GM03348 (cell line): ENCODE data around the gene LSM14B.
A peak's percentile ranks its signal among the peaks of the same experiment; 100 is the strongest.
"Not testable (repeated sequence)": the region's sequence is repeated elsewhere in the genome, so short reads cannot be mapped to it uniquely, and the experiment has no call there.

Source experiments
- DNase-seq: peaks from one replicate; pipeline ENCODE4 v3.0.0; 2012; ENCODE audit warnings: low spot score

Gene LSM14B

DNA sequence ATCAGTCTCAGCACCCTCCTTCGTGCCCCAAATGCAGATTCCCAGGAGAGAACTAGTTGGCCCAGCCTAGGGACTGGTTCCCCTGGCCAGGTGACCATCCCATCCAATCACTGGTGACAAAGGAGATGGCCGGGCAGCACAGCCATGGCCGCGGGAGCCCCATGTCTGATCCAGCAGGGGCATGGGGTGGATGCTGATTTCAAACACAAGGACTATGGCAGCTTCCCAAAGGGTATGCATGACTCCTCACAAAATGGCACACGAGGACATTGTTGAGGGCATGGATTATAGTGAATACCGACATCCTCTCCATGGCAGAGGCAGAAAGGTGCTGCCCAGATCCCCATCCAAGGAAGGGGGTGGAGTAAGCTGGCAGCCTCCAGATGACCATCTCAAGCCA lies 9.9 kb upstream of the LSM14B start:
- no peak for DNase-seq

DNA sequence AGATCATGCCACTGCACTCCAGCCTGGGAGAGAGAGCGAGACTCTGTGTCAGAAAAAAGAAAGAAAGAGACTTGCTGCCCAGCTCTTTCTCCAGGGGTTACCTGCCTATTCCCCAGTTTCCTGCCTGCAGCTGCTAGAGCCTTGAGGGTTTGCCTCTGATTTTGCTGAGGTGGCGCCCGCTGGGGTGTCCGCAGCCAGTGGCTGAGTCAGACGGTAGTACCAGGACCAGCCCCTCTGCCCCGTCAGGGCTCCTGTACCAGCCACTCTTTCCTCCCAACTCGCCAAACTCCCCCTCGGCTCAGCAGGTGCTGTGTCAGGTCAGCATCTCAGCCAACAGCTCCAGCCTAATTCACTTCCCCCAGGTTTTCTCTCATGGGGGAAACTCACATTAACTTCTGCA lies 7.4 kb upstream of the LSM14B start:
- no peak for DNase-seq

DNA sequence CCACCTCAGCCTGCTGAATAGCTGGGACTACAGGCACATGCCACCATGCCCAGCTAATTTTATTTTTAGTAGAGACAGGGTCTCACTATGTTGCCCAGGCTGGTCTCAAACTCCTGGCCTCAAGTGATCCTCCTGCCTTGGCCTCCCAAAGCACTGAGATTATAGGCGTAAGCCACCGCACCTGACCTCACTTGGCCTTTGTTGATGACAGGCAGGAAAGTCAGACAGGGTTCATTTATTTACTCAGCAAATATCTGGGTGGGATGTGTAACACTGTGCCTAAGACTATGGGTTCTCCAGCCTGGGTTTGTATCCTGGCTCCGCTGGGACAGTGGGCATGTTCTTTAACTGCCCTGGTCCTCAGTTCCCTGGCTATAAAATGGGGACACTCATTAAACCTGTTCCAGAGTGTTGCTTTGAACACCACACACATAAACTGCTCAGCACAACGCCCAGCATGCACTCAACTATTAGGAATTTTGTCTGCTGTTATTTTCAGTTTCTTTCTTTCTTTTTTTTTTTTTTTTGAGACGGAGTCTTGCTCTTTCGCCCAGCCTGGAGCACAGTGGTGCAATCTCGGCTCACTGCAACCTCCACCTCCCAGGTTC lies 6.4 kb upstream of the LSM14B start:
- not testable (repeated sequence) for DNase-seq

DNA sequence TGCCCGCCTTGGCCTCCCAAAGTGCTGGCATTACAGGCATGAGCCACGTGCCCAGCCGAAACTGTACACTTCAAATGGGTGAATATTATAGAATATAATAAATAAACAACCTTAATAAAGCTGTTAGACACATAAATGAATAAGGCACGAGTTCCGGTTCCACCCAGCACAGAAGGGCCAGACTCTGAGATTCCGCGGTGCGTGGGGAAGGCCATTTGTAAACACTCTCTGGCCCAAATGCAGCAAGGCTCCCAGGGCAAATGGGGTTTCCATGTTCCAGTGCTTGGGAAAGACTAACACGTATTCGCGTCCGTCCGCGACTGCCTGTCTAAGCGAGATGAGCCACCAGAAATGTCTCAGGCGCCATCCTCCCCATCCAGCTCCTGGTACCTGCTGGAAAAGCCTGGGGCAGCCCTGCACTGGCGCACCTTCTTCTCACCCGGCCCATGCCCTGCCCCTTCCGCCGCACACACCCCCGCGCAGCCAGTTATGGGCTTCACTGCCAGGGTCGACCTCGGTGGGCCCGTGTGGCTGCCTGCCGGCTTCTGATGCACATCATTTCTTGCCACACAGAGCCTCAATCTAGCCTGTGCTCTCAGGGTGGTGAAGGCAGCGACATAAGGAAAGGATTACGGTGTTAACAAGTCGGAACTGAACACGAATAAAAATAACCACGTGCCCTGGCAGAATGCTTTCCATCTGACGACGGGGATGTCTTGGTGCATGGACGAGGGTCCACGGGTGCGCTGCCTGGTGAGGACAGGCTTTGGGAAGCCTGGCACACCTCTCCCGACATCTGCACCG lies 5.5 kb upstream of the LSM14B start:
- DNase-seq = no peak

DNA sequence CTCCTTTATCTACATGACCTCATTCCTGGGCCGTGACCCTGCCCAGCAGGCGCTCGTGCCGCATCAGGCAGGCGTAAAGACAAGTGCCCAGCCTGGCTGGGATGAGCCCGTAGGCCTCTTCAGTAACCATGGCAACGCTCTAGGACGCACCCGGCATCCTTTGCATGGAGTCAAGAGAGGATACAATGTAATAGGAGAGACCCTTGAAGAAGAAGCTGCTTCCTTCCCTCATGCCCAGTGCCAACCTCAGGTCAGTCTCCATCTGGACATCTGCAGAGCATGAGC lies 5.0 kb upstream of the LSM14B start:
- DNase-seq = no peak

DNA sequence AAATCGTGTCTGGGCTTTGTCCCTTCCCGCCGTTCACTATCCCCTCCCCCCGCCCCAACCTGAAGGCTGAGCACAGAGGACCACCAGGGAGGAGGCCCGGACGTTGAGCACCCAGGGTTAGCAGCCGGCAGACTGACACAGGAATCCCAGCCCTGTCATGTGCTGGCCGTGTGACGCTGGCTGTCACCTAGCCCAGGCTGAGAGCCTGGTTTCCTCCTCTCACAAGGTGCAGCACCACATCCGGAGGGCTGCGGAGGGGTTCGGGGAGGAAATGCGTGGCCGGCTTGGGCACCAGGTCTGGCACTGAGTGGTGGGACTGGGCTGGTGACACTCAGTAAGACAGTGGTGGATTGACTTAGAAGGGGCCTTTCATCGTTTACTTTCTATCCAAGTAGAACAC lies 4.6 kb upstream of the LSM14B start:
- no peak for DNase-seq

DNA sequence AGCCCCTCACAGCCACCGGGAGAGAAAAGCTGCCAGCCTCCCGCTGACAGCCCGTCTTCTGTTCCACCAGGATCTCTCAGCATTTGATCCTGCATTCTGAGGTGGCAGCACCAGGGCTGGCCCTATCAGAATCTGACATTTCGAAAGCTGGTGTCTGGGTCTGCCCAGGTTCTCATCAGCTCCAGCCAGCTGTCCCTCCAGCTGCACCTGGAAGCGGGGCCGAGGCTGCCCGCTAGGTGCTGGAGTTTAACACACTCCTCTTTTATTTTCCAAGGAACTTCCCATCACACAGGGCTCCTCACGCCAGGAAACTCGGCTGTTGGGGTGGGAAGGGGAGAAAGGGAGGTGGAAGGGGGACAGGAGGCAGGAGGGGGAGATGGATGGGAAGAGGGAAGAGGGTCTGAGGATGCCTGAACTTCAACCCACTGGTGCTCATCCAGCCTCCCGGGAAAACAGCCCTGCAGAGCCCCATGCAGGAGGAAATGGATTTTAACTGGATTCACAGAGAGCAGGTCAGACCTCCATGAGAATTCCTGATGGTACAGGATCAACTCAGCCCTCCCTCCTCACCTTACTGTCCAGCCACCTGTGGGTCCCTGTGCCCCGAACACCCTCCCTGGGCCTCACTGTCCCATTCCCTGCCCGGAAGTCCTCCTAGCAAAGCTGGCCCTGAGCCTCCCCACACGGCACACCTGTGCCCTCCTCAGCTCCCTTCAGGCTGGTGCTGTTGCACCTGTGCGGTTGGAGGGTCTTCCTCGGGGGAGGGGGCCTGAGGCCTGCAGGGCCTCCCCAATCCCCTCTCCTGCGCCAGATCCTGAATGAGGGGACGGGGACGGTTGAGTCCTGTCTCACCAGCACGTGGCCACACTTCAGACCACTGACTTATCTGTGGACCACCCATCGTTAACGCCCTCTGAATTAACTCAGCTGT lies 3.9 kb upstream of the LSM14B start:
- no peak for DNase-seq

DNA sequence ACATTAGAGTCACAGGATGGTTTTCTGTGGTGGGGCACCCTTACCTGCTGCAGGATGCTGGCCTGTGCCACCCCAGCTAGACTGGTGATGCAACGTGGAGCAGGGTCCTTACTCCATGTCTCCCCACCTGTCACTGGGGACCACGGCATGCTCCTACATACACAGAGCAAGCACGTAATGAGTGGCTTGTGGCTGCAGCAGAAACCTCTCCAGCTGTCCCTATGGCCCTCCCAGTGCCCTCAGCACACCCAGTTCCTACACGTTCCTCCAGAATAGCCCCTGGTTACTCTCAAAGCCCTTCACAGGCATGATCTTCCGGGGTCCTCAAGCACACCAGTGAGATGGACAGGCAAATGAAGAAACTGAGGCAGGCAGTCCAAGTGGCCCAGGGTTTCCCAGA lies 3.2 kb upstream of the LSM14B start:
- no peak for DNase-seq

DNA sequence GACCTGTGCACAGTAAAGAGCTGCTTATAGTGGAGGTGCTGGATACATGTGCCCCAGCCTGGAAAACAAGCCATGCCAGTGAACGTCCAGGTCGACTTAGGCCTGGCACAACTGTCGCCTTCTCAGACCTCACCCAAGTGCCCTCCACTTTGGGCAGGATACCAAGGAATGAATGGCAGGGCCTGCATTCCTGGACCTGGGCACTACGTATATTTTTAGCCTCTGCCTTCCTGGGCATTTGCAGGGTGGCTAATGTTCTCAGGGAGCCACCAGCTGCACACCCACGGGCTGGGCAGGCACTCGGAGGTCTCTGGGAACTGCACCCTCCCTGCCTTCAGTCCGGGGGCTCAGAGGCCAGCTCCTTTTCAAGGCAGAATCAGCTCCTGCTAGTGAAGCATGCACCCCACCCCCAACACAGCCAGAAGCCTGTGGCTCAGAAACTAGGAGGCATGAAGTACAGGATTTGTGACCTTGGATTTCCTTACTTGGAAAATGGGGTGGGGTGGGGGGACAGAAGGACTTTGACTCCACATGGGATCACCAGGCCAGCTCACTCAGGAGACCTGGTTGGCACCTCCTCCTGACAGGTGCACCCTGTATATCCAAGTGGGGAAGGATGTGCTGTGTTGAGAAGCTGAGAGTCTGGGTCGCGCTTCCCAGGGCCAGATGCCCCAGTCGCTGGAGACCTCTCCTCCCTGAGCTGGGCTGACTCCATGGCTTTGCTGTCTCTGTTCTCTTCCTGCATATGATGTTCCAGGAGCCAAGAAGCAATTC lies 2.5 kb upstream of the LSM14B start:
- DNase-seq = no peak

DNA sequence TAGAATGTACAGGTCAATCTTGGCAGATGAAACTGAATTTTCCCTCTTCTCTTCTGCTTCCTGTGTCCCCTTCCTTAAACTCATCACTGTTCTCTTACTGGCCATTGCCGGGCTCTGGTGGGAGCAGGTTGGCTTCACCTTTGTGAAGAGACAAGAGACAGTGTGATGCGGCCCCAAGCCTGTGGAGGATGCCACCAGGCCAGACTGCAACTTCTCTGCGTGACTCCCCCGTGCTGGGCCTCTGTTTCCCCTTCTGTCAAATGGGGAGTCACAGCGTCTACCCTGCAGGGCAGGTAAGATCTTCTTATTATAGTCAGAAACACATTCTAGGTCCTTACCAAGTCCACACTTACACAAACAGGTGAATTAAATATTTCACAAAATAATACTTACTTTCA lies 1.9 kb upstream of the LSM14B start:
- no peak for DNase-seq

DNA sequence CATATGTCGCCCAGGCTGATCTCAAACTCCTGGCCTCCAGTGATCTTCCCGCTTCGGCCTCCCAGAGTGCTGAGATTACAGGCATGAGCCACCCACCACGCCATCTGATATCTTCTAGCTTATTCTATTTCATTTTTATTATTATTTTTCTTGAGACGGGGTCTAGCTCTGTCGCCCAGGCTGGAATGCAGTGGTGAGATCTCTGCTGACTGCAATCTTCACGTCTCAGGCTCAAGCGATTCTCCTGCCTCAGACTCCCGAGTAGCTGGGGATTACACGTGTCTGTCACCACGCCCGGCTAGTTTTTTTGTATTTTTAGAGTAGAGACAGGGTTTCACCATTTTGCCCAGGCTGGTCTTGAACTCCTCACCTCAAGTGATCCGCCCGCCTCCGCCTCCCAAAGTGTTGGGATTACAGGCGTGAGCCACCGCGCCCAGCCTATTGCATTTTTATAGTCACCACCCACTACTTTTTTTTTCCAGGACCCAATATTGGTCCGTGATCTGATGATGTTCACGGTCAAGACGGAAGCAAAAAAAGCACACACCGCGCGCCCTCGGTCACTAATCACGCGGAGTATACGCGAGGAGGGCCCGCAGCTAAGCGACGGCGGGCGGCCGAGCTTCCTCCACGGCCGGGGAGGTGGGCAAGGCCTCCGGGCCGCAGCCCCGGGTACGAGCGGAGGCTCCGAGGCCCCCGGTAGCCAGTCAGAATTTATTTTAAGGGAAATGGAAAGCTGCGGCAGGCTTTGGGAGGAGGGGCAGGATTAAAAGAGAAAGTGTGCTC lies 1.1 kb upstream of the LSM14B start:
- DNase-seq = no peak

DNA sequence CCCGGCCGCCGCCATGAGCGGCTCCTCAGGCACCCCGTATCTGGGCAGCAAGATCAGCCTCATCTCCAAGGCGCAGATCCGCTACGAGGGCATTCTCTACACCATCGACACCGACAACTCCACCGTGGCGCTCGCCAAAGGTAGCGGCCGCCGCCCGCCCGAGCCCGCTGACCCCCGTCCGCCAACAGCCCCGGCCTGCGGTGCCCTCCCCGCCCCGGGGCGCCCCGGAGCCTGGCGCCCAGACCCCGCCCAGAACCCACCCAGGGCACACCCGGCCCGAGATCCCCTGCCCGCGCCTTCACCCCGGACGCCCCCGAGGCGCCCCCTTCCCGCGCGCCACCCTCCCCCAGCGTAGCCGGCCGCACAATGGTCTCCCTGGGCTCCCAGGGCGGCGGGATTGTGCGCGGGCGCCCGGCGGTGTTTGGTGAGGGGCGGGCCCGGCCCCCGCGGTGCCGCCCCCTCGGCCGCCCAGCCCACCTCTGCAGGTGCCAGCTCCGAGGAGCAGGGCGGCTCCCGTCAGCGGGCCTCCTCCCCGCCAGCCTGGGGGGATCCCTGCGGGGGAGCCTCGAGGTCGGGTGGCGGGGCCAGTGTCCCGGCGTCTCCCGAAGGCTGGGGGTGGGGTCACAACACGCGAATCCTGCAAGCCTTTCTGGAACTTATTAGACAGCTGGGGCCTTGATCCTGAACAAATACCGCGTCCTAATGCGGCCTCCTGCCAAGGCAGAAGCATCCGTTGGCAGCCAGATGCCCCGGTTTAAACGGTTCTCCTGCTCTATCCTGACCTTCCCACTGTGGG lies 577 bp downstream of the LSM14B start:
- DNase-seq = peak; percentile 56

DNA sequence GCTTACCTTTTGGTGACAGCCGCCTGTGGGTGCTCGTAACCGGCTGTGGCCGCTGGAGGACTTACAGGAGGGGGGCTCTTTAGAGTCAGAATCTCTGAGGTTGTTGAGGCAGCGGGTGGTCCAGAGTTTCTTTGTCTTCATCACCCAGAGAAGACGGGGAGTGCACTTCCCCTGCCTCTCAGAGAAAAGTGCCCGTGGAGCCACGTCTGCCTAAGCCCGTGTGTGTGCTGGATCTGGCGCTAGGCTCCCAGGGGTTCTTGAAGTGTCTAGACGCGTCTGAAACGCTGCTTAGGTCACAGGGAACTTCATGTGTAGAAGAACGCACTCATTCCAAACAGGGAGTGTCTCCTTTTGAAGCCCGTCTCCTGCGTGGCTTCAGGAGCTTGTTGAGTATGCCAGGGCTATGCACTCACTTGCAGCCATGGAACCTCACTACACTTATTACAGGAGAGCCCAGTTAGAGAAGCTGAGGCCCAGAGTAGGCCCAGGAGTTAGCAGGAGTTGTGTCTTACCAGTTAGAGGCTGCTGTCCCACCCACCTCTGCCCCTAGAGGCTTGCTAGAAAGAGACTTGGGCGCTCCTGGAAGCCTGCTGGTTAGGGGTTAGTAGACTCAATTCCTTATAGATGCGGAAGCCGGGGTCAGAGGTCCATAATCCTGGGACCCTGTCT lies 1.3 kb downstream of the LSM14B start:
- DNase-seq = peak; percentile 30

DNA sequence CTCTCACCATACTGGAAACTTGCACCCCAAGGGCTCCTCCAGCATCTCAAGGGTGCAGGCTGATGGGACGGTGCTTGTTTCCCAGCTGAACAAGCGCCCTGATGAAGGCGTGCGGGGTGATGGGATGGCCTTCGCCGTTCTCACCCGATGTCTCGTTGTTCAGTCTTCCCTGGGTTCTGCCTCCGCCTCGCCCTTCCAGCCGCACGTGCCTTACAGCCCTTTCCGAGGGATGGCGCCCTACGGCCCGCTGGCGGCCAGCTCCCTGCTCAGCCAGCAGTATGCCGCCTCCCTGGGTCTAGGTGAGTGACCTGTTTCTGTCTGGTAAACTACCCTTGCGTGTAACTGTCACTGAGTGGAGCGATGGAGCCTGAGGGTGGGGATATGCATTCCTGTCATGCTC lies 3.9 kb downstream of the LSM14B start:
- DNase-seq = no peak

DNA sequence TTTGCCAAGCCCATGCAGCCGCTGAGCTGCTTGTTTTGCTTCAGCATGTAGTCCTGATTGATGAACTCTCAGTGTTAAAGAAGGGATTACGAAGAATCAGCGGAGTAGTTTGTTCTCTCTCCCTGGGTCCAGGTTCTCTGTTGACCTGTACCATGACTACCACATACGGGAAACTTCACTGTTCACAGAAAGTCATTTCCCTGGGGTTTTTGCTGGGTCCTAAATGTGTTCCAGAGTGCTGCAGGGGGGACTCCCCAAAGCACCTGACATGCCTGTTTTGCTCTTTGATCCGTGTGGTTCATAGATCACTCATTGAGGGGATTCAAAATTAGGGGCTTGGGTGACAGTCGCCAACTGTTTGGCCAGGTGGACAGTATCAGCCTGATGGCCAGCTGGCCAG lies 5.5 kb downstream of the LSM14B start:
- no peak for DNase-seq

DNA sequence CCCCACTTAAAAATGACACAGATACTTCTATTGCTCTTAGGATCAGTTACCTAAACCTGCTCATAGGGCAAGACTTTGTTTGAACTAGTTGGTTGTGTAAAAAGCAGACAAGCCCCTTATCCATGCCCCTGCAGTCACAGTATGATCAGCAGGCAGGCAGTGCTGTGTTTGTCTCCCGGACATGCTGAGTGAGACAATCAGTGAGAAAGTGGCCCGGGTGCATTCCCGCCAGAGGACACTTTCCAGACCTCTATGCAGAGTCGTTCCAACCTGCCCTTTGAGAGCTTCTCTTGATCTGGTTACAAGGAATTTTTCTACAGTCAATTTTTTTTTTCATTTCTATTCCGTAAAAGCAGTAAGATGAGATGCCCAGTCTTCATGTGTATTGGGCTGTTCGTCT lies 6.2 kb downstream of the LSM14B start:
- no peak for DNase-seq

DNA sequence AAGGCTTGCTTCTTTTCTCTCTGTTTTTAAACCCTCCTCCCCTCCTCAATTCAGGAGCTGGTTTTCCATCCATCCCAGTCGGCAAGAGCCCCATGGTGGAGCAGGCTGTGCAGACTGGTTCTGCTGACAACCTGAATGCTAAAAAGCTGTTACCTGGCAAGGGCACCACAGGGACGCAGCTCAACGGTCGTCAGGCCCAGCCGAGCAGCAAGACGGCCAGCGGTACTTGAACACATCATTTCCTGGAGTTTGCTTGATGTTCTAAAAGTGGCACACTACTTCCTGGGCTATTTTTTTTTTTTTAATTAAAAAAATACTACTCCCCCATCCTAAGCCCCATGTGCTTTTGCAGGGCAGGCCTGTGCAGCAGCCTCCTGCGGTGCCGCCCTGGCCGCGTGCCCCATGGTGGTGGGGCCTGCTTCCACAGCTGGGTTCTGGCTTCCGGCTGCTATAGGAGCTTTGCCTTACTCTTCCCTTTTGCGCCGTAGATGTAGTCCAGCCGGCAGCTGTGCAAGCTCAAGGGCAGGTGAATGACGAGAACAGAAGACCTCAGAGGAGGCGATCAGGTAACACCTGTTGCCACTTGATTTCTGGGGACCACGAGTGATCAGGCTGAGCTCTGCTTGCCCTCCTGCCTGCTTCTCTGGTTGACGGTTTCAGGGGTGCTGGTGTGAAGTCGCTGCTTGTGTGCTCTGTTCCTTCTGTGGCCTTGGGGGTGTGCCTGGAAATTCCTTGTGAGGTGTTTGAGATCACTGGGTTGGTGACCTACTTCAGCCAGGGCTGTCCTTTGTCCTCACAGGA lies 7.7 kb downstream of the LSM14B start:
- no peak for DNase-seq

DNA sequence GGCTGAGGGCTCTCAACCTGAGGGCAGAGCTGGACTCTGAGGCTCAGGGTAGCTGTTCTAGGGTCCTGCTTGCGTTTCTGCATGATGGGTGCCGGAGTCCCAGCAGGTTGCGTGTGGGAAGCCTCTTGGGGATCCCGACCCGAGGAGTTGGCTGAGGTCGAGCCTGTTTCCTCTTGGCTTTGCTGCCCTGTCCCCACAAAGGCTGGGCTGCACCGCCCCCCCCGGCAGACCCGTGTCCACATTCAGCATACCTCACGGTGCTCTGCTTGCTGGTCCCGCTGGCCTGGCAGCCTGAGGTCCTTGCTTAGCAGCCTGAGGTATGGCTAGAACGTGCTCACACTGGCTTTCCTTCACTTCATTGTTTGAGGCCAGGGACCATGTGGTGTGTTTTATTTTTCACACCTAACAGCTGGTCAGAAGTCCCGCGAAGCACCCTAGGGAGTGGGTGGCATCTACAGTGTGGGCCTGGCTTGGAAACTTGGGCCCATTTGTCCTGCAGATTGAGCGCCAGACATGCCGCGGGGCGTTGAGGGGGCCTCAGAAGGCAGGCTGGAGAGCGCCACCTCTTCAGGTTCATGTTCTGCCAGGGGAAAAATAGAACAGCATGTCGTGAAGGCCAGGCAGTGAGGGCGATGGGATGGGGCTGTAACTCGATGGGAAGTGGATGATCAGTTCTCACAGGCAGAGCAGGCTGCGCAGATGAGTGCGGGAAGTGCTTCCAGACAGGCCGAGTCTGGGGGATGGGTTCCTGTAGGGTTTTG lies 9.5 kb downstream of the LSM14B start:
- DNase-seq = no peak

DNA sequence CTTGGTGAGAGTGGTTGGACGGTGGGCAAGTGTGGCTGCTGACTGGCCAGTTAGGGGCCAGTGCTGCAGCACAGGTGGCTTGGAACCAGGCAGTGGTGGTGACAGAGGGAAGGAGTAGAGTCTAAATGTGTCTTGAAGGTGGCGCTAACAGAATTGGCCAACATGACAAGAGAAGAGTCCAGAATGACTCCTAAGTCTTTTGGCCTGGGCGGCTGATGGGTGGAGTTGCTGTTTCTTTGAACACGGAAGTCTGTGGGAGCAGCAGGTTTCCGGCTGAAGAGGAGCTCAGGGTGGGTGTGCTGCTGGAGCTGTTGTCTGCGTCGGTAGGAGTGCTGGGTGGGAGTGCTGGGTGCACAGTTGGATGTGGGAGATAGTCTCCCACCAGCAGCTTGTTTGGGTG lies 10.1 kb downstream of the LSM14B start:
- DNase-seq = no peak
